SK-N-SH (cell line): ENCODE measurements around the gene ZNF804A. TPM values are rescaled to one million over a fixed set of nuclear protein-coding genes. Genes with fewer than 3 reads are reported as not detected.

Experiments
- CTCF ChIA-PET: fragments of 300-600, 350-600 bp; formaldehyde crosslinking; extraction: SDS; loops from one replicate; lab custom pipeline; 2021; lab: Yijun Ruan, JAX
- POLR2A ChIA-PET: fragments of 350-600 bp; sonication (Branson Sonifier 250); formaldehyde crosslinking; extraction: SDS; loops from one replicate; lab custom pipeline; 2020; ENCODE audit warnings: antibody characterized with exemption, inconsistent platforms; lab: Yijun Ruan, JAX
- DNase-seq: peaks from one replicate; pipeline ENCODE4 v3.0.0; 2012
- H2AFZ ChIP-seq: fragments of 200-600 bp; sonication (generic); 2 replicates; pipeline ENCODE4 v1.8.1; 2016; ENCODE audit warnings: antibody characterized with exemption, mild to moderate bottlenecking, low read depth
- H3F3A ChIP-seq: fragments of 200-600 bp; sonication (generic); replicated peaks from 2 replicates; pipeline ENCODE3; 2016; ENCODE audit warnings: antibody characterized with exemption, mild to moderate bottlenecking; ENCODE audit not compliant: insufficient read depth
- H3K27ac ChIP-seq, 2 experiments: fragments of 200-500 bp in 1 of 2; fragments of 200-600 bp in 1 of 2; sonication (Bioruptor generic) in 1 of 2; sonication (generic), shearing (Covaris generic) in 1 of 2; 2 replicates each; pipeline versions ENCODE4 v1.5.1 to v1.6.1; 2014 to 2016; ENCODE audit warnings: low read depth in 2 of 2, inconsistent platforms in 1 of 2, low read length in 1 of 2, mild to moderate bottlenecking in 1 of 2, mixed read lengths in 1 of 2
- H3K27me3 ChIP-seq: fragments of 200-600 bp; sonication (generic), shearing (Covaris generic); 2 replicates; pipeline ENCODE4 v1.6.1; 2016; ENCODE audit warnings: mixed run types; ENCODE audit not compliant: insufficient read depth
- H3K36me3 ChIP-seq, 2 experiments: fragments of 200-500 bp in 1 of 2; fragments of 200-600 bp in 1 of 2; sonication (Bioruptor generic) in 1 of 2; sonication (generic) in 1 of 2; replicated peaks in 1 of 2; 2 replicates each; pipeline versions ENCODE3 to v1.5.1; 2014 to 2016; ENCODE audit warnings: low read length in 1 of 2, mild to moderate bottlenecking in 1 of 2; ENCODE audit not compliant: insufficient read depth in 2 of 2, control insufficient read depth in 1 of 2
- H3K4me1 ChIP-seq, 2 experiments: fragments of 200-500 bp in 1 of 2; fragments of 200-600 bp in 1 of 2; sonication (Bioruptor generic) in 1 of 2; sonication (generic), shearing (Covaris generic) in 1 of 2; 2 replicates each; pipeline versions ENCODE4 v1.5.1 to v1.6.1; 2014 to 2016; ENCODE audit warnings: low read depth in 1 of 2, low read length in 1 of 2, mixed run types in 1 of 2; ENCODE audit not compliant: insufficient read depth in 2 of 2, control insufficient read depth in 1 of 2
- H3K4me2 ChIP-seq: fragments of 200-600 bp; sonication (generic), shearing (Covaris generic); 2 replicates; pipeline ENCODE4 v1.6.1; 2017; ENCODE audit warnings: mixed run types
- H3K4me3 ChIP-seq, 2 experiments: fragments of 200-500 bp in 1 of 2; fragments of 200-600 bp in 1 of 2; sonication (Bioruptor generic) in 1 of 2; sonication (generic), shearing (Covaris generic) in 1 of 2; 2 replicates each; pipeline versions ENCODE4 v1.5.1 to v1.8.1; 2014 to 2016; ENCODE audit warnings: low read depth in 2 of 2, inconsistent platforms in 1 of 2, low read length in 1 of 2, mild to moderate bottlenecking in 1 of 2, mixed read lengths in 1 of 2, moderate library complexity in 1 of 2
- H3K79me2 ChIP-seq: fragments of 200-600 bp; sonication (generic); 2 replicates; pipeline ENCODE4 v1.8.1; 2017; ENCODE audit warnings: mild to moderate bottlenecking; ENCODE audit not compliant: insufficient read depth
- H3K9ac ChIP-seq: fragments of 200-600 bp; sonication (generic); 2 replicates; pipeline ENCODE4 v1.6.1; 2017; ENCODE audit warnings: mixed run types
- H3K9me2 ChIP-seq: fragments of 200-600 bp; sonication (generic); 2 replicates; pipeline ENCODE4 v1.6.1; 2017; ENCODE audit warnings: mixed run types
- H3K9me3 ChIP-seq: fragments of 200-600 bp; sonication (generic); 2 replicates; pipeline ENCODE4 v1.6.1; 2017; ENCODE audit warnings: mixed run types, mild to moderate bottlenecking, moderate library complexity
- H4K20me1 ChIP-seq: fragments of 200-600 bp; sonication (generic); 2 replicates; pipeline ENCODE4 v1.6.1; 2017; ENCODE audit warnings: mild to moderate bottlenecking, mixed run types; ENCODE audit not compliant: insufficient read depth
- CHD2 ChIP-seq: fragments of 150-350 bp; IDR thresholded peaks from 2 replicates; pipeline ENCODE4 v1.6.1; 2018; ENCODE audit warnings: low read length; ENCODE audit not compliant: partially characterized antibody
- ELF1 ChIP-seq: IDR thresholded peaks from 2 replicates; pipeline ENCODE4 v1.4.0; 2012
- EP300 ChIP-seq, 2 experiments: IDR thresholded peaks; 2 replicates each; pipeline versions ENCODE4 v1.4.0 to v1.6.1; 2012; ENCODE audit warnings: borderline replicate concordance in 1 of 2, low read depth in 1 of 2, low read length in 1 of 2
- EZH2phosphoT487 ChIP-seq: fragments of 200-600 bp; sonication (generic); IDR thresholded peaks from 2 replicates; pipeline ENCODE4 v1.6.1; 2017; ENCODE audit warnings: low read depth, mixed run types, mild to moderate bottlenecking, antibody characterized with exemption, moderate library complexity, borderline replicate concordance
- FOXJ3 ChIP-seq: sonication (generic); formaldehyde crosslinking; IDR thresholded peaks from 2 replicates; pipeline ENCODE4 v1.5.1; 2020; ENCODE audit warnings: mild to moderate bottlenecking, missing genetic modification reagents
- FOXM1 ChIP-seq: IDR thresholded peaks from 2 replicates; pipeline ENCODE4 v1.4.0; 2012; ENCODE audit warnings: low read depth, mild to moderate bottlenecking
- GATA2 ChIP-seq: sonication (generic); formaldehyde crosslinking; IDR thresholded peaks from 2 replicates; pipeline ENCODE4 v1.5.0; 2020; ENCODE audit warnings: mild to moderate bottlenecking, missing genetic modification reagents
- MAX ChIP-seq: IDR thresholded peaks from 2 replicates; pipeline ENCODE4 v1.4.0; 2012; ENCODE audit warnings: low read depth
- MEF2A ChIP-seq: IDR thresholded peaks from 2 replicates; pipeline ENCODE4 v1.4.0; 2012; ENCODE audit warnings: low read depth, borderline replicate concordance
- MXI1 ChIP-seq: IDR thresholded peaks from 2 replicates; pipeline ENCODE4 v1.6.1; 2012; ENCODE audit warnings: mild to moderate bottlenecking, low read depth, low read length, improper control_type of control experiment
- NFIC ChIP-seq: IDR thresholded peaks from 2 replicates; pipeline ENCODE4 v1.4.0; 2012; ENCODE audit warnings: borderline replicate concordance
- PBX3 ChIP-seq: IDR thresholded peaks from 2 replicates; pipeline ENCODE4; 2012
- POLR2AphosphoS5 ChIP-seq: IDR thresholded peaks from 2 replicates; pipeline ENCODE4 v1.6.1; 2012; ENCODE audit warnings: low read depth, low read length
- RAD21 ChIP-seq: IDR thresholded peaks from 2 replicates; pipeline ENCODE4 v1.6.1; 2012; ENCODE audit warnings: mild to moderate bottlenecking, low read length
- RCOR1 ChIP-seq: fragments of 150-350 bp; IDR thresholded peaks from 2 replicates; pipeline ENCODE4 v1.6.1; 2017; ENCODE audit warnings: antibody characterized with exemption, low read length
- RXRA ChIP-seq: IDR thresholded peaks from 2 replicates; pipeline ENCODE4 v1.4.0; 2012; ENCODE audit warnings: low read depth, mild to moderate bottlenecking, borderline replicate concordance
- SIN3A ChIP-seq: IDR thresholded peaks from 2 replicates; pipeline ENCODE4 v1.6.1; 2012; ENCODE audit warnings: low read depth, mild to moderate bottlenecking, low read length, moderate library complexity, borderline replicate concordance
- SMC3 ChIP-seq: IDR thresholded peaks from 2 replicates; pipeline ENCODE4 v1.6.1; 2012; ENCODE audit warnings: low read depth, low read length, improper control_type of control experiment
- TCF12 ChIP-seq: IDR thresholded peaks from 2 replicates; pipeline ENCODE4 v1.4.0; 2012
- TEAD4 ChIP-seq: IDR thresholded peaks from 2 replicates; pipeline ENCODE4 v1.4.0; 2012; ENCODE audit warnings: mild to moderate bottlenecking, borderline replicate concordance; ENCODE audit not compliant: insufficient read depth
- USF2 ChIP-seq: fragments of 150-350 bp; IDR thresholded peaks from 2 replicates; pipeline ENCODE4 v1.6.1; 2017; ENCODE audit warnings: antibody characterized with exemption, low read length, low read depth, borderline replicate concordance
- ZBTB33 ChIP-seq: IDR thresholded peaks from 2 replicates; pipeline ENCODE4 v1.4.0; 2012; ENCODE audit warnings: low read depth, borderline replicate concordance
- WGBS: methylation state at CpG from one replicate; pipeline ENCODE4 v1.1.6; 2017; ENCODE audit warnings: low lambda C conversion rate; 5-methylcytosine and 5-hydroxymethylcytosine counted together
- polyA plus RNA-seq, 3 experiments: library from polyadenylated mRNA; depleted of rRNA; stranded (reverse); fragments of >200 nt; gene quantifications; 2 replicates each; pipeline ENCODE4 v1.2.3, GENCODE V29; 2012

The ZNF804A gene
- polyA plus RNA-seq, 1 of the 3 experiments (the other 2 are of a cell fraction): 0.02 TPM

- TF ChIP-seq MEF2A: no peak
- no peak for TF ChIP-seq MAX
- TF ChIP-seq RCOR1: no peak
- TF ChIP-seq CHD2: no peak
These were observed 171.4 kb downstream of the ZNF804A start (continued) for GRCh38 chr2:184769686-184770085.

- POLR2A ChIA-PET: no interaction called here
These were observed 181.4 kb downstream of the ZNF804A start for GRCh38 chr2:184779777-184780176.

GRCh38 chr2:184780384-184780783, 182.1 kb downstream of the ZNF804A start:
- H3K36me3 ChIP-seq: no peaks in the 10 kb centered on the region
- no peak for DNase-seq
- TF ChIP-seq SMC3 (no peak), RXRA (no peak), RAD21 (no peak), EZH2phosphoT487 (no peak), ELF1 (no peak), MEF2A (no peak), CHD2 (no peak), FOXM1 (no peak), PBX3 (no peak), NFIC (no peak), TCF12 (no peak), GATA2 (CRISPR knock-in tag) (no peak), POLR2AphosphoS5 (no peak), TEAD4 (no peak), USF2 (no peak), ZBTB33 (no peak), EP300 (IDR thresholded peaks at IDR 0.05; ENCODE audit: borderline replicate concordance in 1 of 2, low read depth in 1 of 2, low read length in 1 of 2) (no peak), MAX (no peak), SIN3A (no peak), FOXJ3 (CRISPR knock-in tag) (no peak)
- no peak overlapping the region for H3K4me3 ChIP-seq
- ChIA-PET CTCF (no interaction called here), POLR2A (no interaction called here)
- H3K9me3 ChIP-seq: no peaks in the 10 kb centered on the region
- no peaks in the 10 kb centered on the region for H3K9me2 ChIP-seq
- no peak overlapping the region for H3K27ac ChIP-seq
- H2AFZ ChIP-seq: no peak overlapping the region
- H3K79me2 ChIP-seq: no peaks in the 10 kb centered on the region
- 26% methylated on average over 1 of the region's 1 CpG for WGBS
- no peak overlapping the region for H3K4me2 ChIP-seq
- H3K4me1 ChIP-seq: no peaks in the 10 kb centered on the region
- H3K9ac ChIP-seq: no peak overlapping the region
- no peaks in the 10 kb centered on the region for H3F3A ChIP-seq
- no peaks in the 10 kb centered on the region for H4K20me1 ChIP-seq
- H3K27me3 ChIP-seq: no peaks in the 10 kb centered on the region

More at GRCh38 chr2:184779777-184780176, 181.4 kb downstream of the ZNF804A start:
- no peaks in the 10 kb centered on the region for H3K27me3 ChIP-seq
- H3K4me2 ChIP-seq: no peak overlapping the region
- no peak overlapping the region for H3K27ac ChIP-seq
- CTCF ChIA-PET: no interaction called here
- no peak overlapping the region for H3K4me3 ChIP-seq
- 54% methylated on average over 2 of the region's 2 CpGs for WGBS
- no peaks in the 10 kb centered on the region for H3K9me3 ChIP-seq
- no peaks in the 10 kb centered on the region for H4K20me1 ChIP-seq
- DNase-seq: no peak
- H3F3A ChIP-seq: no peaks in the 10 kb centered on the region
- H2AFZ ChIP-seq: no peak overlapping the region
- no peaks in the 10 kb centered on the region for H3K36me3 ChIP-seq
- H3K79me2 ChIP-seq: no peaks in the 10 kb centered on the region
- no peaks in the 10 kb centered on the region for H3K9me2 ChIP-seq
- no peaks in the 10 kb centered on the region for H3K4me1 ChIP-seq
- H3K9ac ChIP-seq: no peak overlapping the region
- no peak for TF ChIP-seq MXI1
